ENCODE measurements around the gene FAU. TPM values are rescaled to one million over a fixed set of nuclear protein-coding genes. Genes with fewer than 3 reads are reported as not detected.

The FAU gene
- total and polyA plus RNA-seq, 2 of the 13 experiments (the other 11 are each of a cell fraction or from before 2014, with no cell fraction given) = 374 to 869 TPM

GRCh38 chr11:65170058-65170534, 48.2 kb upstream of the FAU start, which contains the start of gene SPDYC:
Gene SPDYC, plus strand, starts transcription at chr11:65170233. Its CDS starts 1,125 bp downstream, at chr11:65171358.
- DNase-seq (ENCODE audit: low spot score) (peak; percentile 25), ATAC-seq (peak; percentile 36), FAIRE-seq (no peak)
- Histone ChIP-seq H3K4me1 (ENCODE audit: insufficient read depth, low read length) (peaks cover 80% of the 10 kb centered on the region), H3K9me3 (ENCODE audit: low read length) (no peaks in the 10 kb centered on the region), H3K27me3 (ENCODE audit: control insufficient read depth in 1 of 2, insufficient read depth in 2 of 2, low read length in 2 of 2) (no peaks in the 10 kb centered on the region), H2AFZ (ENCODE audit: low read length) (peak within 1 kb of the TSS; percentile 93), H3K79me2 (ENCODE audit: insufficient read depth, low read length) (no peaks in the 10 kb centered on the region), H3K27ac (ENCODE audit: extremely low read length, insufficient read depth, low read length) (peak within 1 kb of the TSS; percentile 55), H3K9ac (ENCODE audit: insufficient read depth, low read depth, low read length) (peak within 1 kb of the TSS; percentile 49; the same call in 1 of the 2 replicates), H3K4me3 (replicated peaks in 1 of 3; ENCODE audit: insufficient read depth in 1 of 3, low read depth in 2 of 3, low read length in 3 of 3) (peak within 1 kb of the TSS in 2 of 3 experiments; percentile 15 to 30; a peak in 2 of 6 replicates), H3K4me2 (ENCODE audit: low read depth, low read length) (peak within 1 kb of the TSS; percentile 21), H3K36me3 (replicated peaks in 1 of 2; ENCODE audit: control insufficient read depth in 1 of 2, insufficient read depth in 2 of 2, low read length in 2 of 2) (no peaks in the 10 kb centered on the region), H4K20me1 (ENCODE audit: insufficient read depth, low read length) (no peaks in the 10 kb centered on the region)
- 59% methylated on average over 1 of the region's 21 CpGs for WGBS (ENCODE audit: low lambda C conversion rate)
- in situ Hi-C loops (cut with HindIII; ENCODE audit: extremely low pct_ligation_motif_present, low pct_unique_long_range_greater_than_20kb) (no loop called here), intact Hi-C loops (cut with micrococcal nuclease; ENCODE audit: unreplicated experiment) (no loop called here)
- no TSS peak for BruUV-seq (replicated peaks)
- ChIA-PET CTCF (ENCODE audit: low intra/inter-chr PET ratio, low total read pairs) (no interaction called here), POLR2A (interaction anchor here (0.7 to 6.5 kb wide), 9 partner anchors 10 to 112 kb away, joined by 3 to 74 read pairs (median 5); partner anchors contain the start of genes CAPN1, FAU, MRPL49 and NAALADL1)
- TF ChIP-seq ZNF558 (CRISPR knock-in tag; IDR thresholded peaks at IDR 0.05; ENCODE audit: borderline replicate concordance) (no peak), ZNF510 (CRISPR knock-in tag; IDR thresholded peaks at IDR 0.05; ENCODE audit: low read depth) (no peak), TFAP4 (IDR thresholded peaks at IDR 0.05; ENCODE audit: borderline replicate concordance, low read depth) (peak; percentile 29; the same call in 1 of the 2 replicates), POLR2A (IDR thresholded peaks at IDR 0.05; ENCODE audit: insufficient read depth in 1 of 2, low read depth in 2 of 2, low read length in 2 of 2) (peak; percentile 38 to 58; a peak in 3 of 4 replicates), DRAP1 (CRISPR knock-in tag; IDR thresholded peaks at IDR 0.05) (peak; percentile 72; the same call in 1 of the 2 replicates), POLR2AphosphoS5 (IDR thresholded peaks at IDR 0.05; ENCODE audit: low read depth, low read length) (0 out of 2 replicates have a peak, but pooled peaks have one; percentile 29), SMARCE1 (IDR thresholded peaks at IDR 0.05; ENCODE audit: borderline replicate concordance) (no peak), ZFP1 (CRISPR knock-in tag; IDR thresholded peaks at IDR 0.05) (no peak), ZNF18 (CRISPR knock-in tag; IDR thresholded peaks at IDR 0.05; ENCODE audit: insufficient replicate concordance) (no peak), ZNF704 (CRISPR knock-in tag; IDR thresholded peaks at IDR 0.05; ENCODE audit: borderline replicate concordance) (no peak), CREB1 (IDR thresholded peaks at IDR 0.05) (no peak), CREB1 (CRISPR knock-in tag; IDR thresholded peaks at IDR 0.05) (peak; percentile 40; the same call in 1 of the 2 replicates), ZNF574 (CRISPR knock-in tag; IDR thresholded peaks at IDR 0.05) (no peak), ZBTB38 (CRISPR knock-in tag; IDR thresholded peaks at IDR 0.05) (0 out of 2 replicates have a peak, but pooled peaks have one; percentile 54), TBP (CRISPR knock-in tag; IDR thresholded peaks at IDR 0.05) (no peak), FIP1L1 (IDR thresholded peaks at IDR 0.05; ENCODE audit: borderline replicate concordance, insufficient read depth, low read depth, low read length) (no peak), ZNF768 (CRISPR knock-in tag; IDR thresholded peaks at IDR 0.05) (0 out of 2 replicates have a peak, but pooled peaks have one; percentile 24), ZC3H13 (CRISPR knock-in tag; IDR thresholded peaks at IDR 0.05) (no peak), HOXA3 (CRISPR knock-in tag; IDR thresholded peaks at IDR 0.05) (no peak)

Measured in HepG2 (cell line).